Endothelial cell of umbilical vein (primary cell): ENCODE results near the gene CTR9. TPM values are rescaled to one million over a fixed set of nuclear protein-coding genes. Genes with fewer than 3 reads are reported as not detected.

Experiments used
- BruUV-seq: library from RNA; stranded (reverse); fragments of 400-500 nt; replicated peaks from 2 replicates; lab custom pipeline; 2021; lab: Mats Ljungman, UMichigan
- CTCF ChIA-PET: fragments of 300-600, 350-600 bp; sonication (Branson Sonifier 250); formaldehyde crosslinking; loops from one replicate; lab custom pipeline; 2021; ENCODE audit warnings: antibody characterized with exemption, inconsistent platforms; lab: Charles Lee
- POLR2A ChIA-PET: fragments of 300-600, 350-600 bp; sonication (Branson Sonifier 250); formaldehyde crosslinking; loops from one replicate; lab custom pipeline; 2021; ENCODE audit warnings: antibody characterized with exemption, inconsistent platforms; lab: Charles Lee
- DNase-seq: peaks from one replicate; pipeline ENCODE4 v3.0.0-alpha.2; 2011; ENCODE audit warnings: low read depth, low spot score
- FAIRE-seq: peaks from 2 replicates; lab custom pipeline; 2011; peaks lifted over from hg19 to GRCh38; lab: Jason Lieb, UNC
- H2AFZ ChIP-seq: 2 replicates; pipeline ENCODE4 v1.6.0; 2012; ENCODE audit warnings: low read depth, low read length, control low read depth, inconsistent platforms
- H3K27ac ChIP-seq: 2 replicates; pipeline ENCODE4 v1.5.1; 2011; ENCODE audit warnings: low read depth, mild to moderate bottlenecking, control low read depth, low read length, moderate library complexity; ENCODE audit not compliant: insufficient read depth
- H3K27me3 ChIP-seq, 2 experiments: 2 replicates each; pipeline versions ENCODE4 v1.6.0 to v1.6.1; 2011; ENCODE audit warnings: low read length in 2 of 2, mixed read lengths in 1 of 2; ENCODE audit not compliant: control insufficient read depth in 2 of 2, insufficient read depth in 2 of 2
- H3K36me3 ChIP-seq, 2 experiments: 2 replicates in 1 of 2; 3 replicates in 1 of 2; pipeline ENCODE4 v1.5.1; 2011; ENCODE audit warnings: low read length in 2 of 2, mild to moderate bottlenecking in 1 of 2, moderate library complexity in 1 of 2; ENCODE audit not compliant: control insufficient read depth in 2 of 2, insufficient read depth in 2 of 2; ENCODE audit errors: extremely low read depth in 1 of 2
- H3K4me1 ChIP-seq: 3 replicates; pipeline ENCODE4 v1.5.1; 2011; ENCODE audit warnings: mild to moderate bottlenecking, low read length; ENCODE audit not compliant: control insufficient read depth, insufficient read depth; ENCODE audit errors: extremely low read depth
- H3K4me2 ChIP-seq: 2 replicates; pipeline ENCODE4 v1.6.1; 2011; ENCODE audit warnings: low read length, control low read depth, mixed read lengths; ENCODE audit not compliant: insufficient read depth
- H3K4me3 ChIP-seq, 3 experiments: fragments of 200-600 bp in 1 of 3; sonication (generic), shearing (Covaris generic) in 1 of 3; replicated peaks in 1 of 3; 2 replicates each; pipeline ENCODE4 v1.5.1; 2011 to 2016; ENCODE audit warnings: control low read depth in 3 of 3, low read length in 3 of 3, mild to moderate bottlenecking in 2 of 3, inconsistent platforms in 1 of 3, low read depth in 1 of 3, moderate library complexity in 1 of 3; ENCODE audit not compliant: insufficient read depth in 1 of 3
- H3K79me2 ChIP-seq: 2 replicates; pipeline ENCODE4 v1.6.0; 2012; ENCODE audit warnings: low read length, inconsistent platforms; ENCODE audit not compliant: control insufficient read depth, insufficient read depth
- H3K9ac ChIP-seq: replicated peaks from 2 replicates; pipeline ENCODE3; 2011; ENCODE audit warnings: low read length, control low read depth; ENCODE audit not compliant: insufficient read depth; ENCODE audit errors: extremely low read depth
- H3K9me1 ChIP-seq: replicated peaks from 3 replicates; pipeline ENCODE4 v1.6.0; 2011; ENCODE audit warnings: mild to moderate bottlenecking, low read length; ENCODE audit not compliant: control insufficient read depth, insufficient read depth; ENCODE audit errors: extremely low read depth
- H3K9me3 ChIP-seq: replicated peaks from 2 replicates; pipeline ENCODE4 v1.5.1; 2012; ENCODE audit warnings: low read length, inconsistent platforms; ENCODE audit not compliant: control insufficient read depth, insufficient read depth
- H4K20me1 ChIP-seq: replicated peaks from 2 replicates; pipeline ENCODE3; 2011; ENCODE audit warnings: mild to moderate bottlenecking, low read length; ENCODE audit not compliant: control insufficient read depth, insufficient read depth; ENCODE audit errors: extremely low read depth
- CTCF ChIP-seq, 2 donors: IDR thresholded peaks; 1 replicate in 1 of 2; 2 replicates in 1 of 2; pipeline ENCODE4 v1.5.1; 2011; ENCODE audit warnings: low read length in 2 of 2, mild to moderate bottlenecking in 2 of 2, moderate library complexity in 2 of 2, control low read depth in 1 of 2, inconsistent platforms in 1 of 2, low read depth in 1 of 2; ENCODE audit not compliant: insufficient read depth in 1 of 2; ENCODE audit errors: extremely low read depth in 1 of 2
- EZH2 ChIP-seq: IDR thresholded peaks from 2 replicates; pipeline ENCODE4 v1.6.1; 2012; ENCODE audit warnings: borderline replicate concordance, low read depth, mild to moderate bottlenecking, moderate library complexity, low read length, inconsistent platforms; ENCODE audit not compliant: severe bottlenecking
- FOS ChIP-seq: IDR thresholded peaks from 2 replicates; pipeline ENCODE4 v1.6.1; 2011; ENCODE audit warnings: mild to moderate bottlenecking, low read length, moderate library complexity, borderline replicate concordance; ENCODE audit not compliant: insufficient read depth
- GATA2 ChIP-seq: IDR thresholded peaks from 2 replicates; pipeline ENCODE4 v1.7.0; 2011; ENCODE audit warnings: low read depth, mild to moderate bottlenecking, moderate library complexity, mixed read lengths, low read length; ENCODE audit not compliant: insufficient read length, insufficient read depth
- JUN ChIP-seq: IDR thresholded peaks from 2 replicates; pipeline ENCODE4 v1.6.1; 2011; ENCODE audit warnings: borderline replicate concordance, low read depth; ENCODE audit not compliant: insufficient read length, insufficient read depth
- MAX ChIP-seq: IDR thresholded peaks from 2 replicates; pipeline ENCODE4 v1.6.1; 2011; ENCODE audit not compliant: insufficient read depth, insufficient read length
- MYC ChIP-seq: IDR thresholded peaks from one replicate; pipeline ENCODE4 v1.6.1; 2011; ENCODE audit warnings: mild to moderate bottlenecking, low read depth, low read length
- POLR2A ChIP-seq: IDR thresholded peaks from 2 replicates; pipeline ENCODE4 v1.6.1; 2012; ENCODE audit warnings: low read depth, mild to moderate bottlenecking, control low read depth, low read length
- POLR2AphosphoS5 ChIP-seq: IDR thresholded peaks from 2 replicates; pipeline ENCODE4 v1.6.1; 2012; ENCODE audit warnings: low read depth, mild to moderate bottlenecking, control low read depth, low read length, moderate library complexity; ENCODE audit not compliant: insufficient read depth
- dilution Hi-C: fragments of 300-500 bp; cut with MboI; formaldehyde crosslinking; loops from one replicate; pipeline ENCODE4 v1.15.0; 2019; ENCODE audit warnings: low sequenced_read_pairs; ENCODE audit not compliant: extremely low pct_ligation_motif_present
- intact Hi-C: fragments of 100-400 bp; cut with micrococcal nuclease; formaldehyde crosslinking; loops from one replicate; pipeline ENCODE4 v1.10.0; 2022
- polyA plus RNA-seq, 4 experiments: library from polyadenylated mRNA; depleted of rRNA in 3 of 4; stranded (reverse) in 3 of 4; unstranded in 1 of 4; fragments of >200 nt; gene quantifications; 2 replicates each; pipeline versions ENCODE4 v1.2.1 to v1.2.3, GENCODE V29; 2011 to 2012; ENCODE audit warnings: missing spikeins in 1 of 4
- total RNA-seq: library from RNA; stranded (reverse); gene quantifications from 2 replicates; pipeline ENCODE4 v1.2.3, GENCODE V29; 2021

Gene CTR9
- total and polyA plus RNA-seq, 2 donors (not counting 3 experiments of a cell fraction or from before 2014, with no cell fraction given), result 7.5 to 33.2 TPM

GRCh38 chr11:10751581-10751940 lies 515 bp downstream of the CTR9 start:
- peak overlapping the region; percentile 84 for H2AFZ ChIP-seq
- POLR2A ChIA-PET, result interaction anchor here (0.8 kb wide), 1 partner anchor 426 kb away, joined by 3 read pairs; no protein-coding TSS in a partner anchor
- H3K9me3 ChIP-seq, result no peaks in the 10 kb centered on the region
- peaks cover 0 to 12% of the 10 kb centered on the region in 2 experiments for H3K36me3 ChIP-seq
- peak overlapping the region; percentile 98 for H3K4me2 ChIP-seq
- H3K9ac ChIP-seq, result peak overlapping the region; percentile 90
- peak overlapping the region; percentile 59 for H3K27ac ChIP-seq
- H3K4me1 ChIP-seq, result peaks cover 13% of the 10 kb centered on the region
- H3K9me1 ChIP-seq, result no peaks in the 10 kb centered on the region
- CTCF ChIA-PET, result interaction anchor here (1.0 to 1.3 kb wide), 2 partner anchors 12 to 19 kb away, joined by 5 read pairs; no protein-coding TSS in a partner anchor
- H4K20me1 ChIP-seq, result peaks cover 3% of the 10 kb centered on the region
- intact Hi-C loops (no loop called here), dilution Hi-C loops (no loop called here)
- peaks cover 19% of the 10 kb centered on the region for H3K79me2 ChIP-seq
- no peak for TF ChIP-seq POLR2A
- no peak for TF ChIP-seq MAX
- no peak for TF ChIP-seq POLR2AphosphoS5
- no peak for TF ChIP-seq CTCF (IDR thresholded peaks at IDR 0.05; ENCODE audit: extremely low read depth in 1 of 2, insufficient read depth in 1 of 2, low read depth in 1 of 2, low read length in 2 of 2)
- no peak for TF ChIP-seq MYC
- no peak for TF ChIP-seq EZH2
- TF ChIP-seq FOS, result no peak
- TF ChIP-seq JUN, result no peak
- no peak for TF ChIP-seq GATA2
- FAIRE-seq (no peak), DNase-seq (no peak)
- BruUV-seq, result TSS peak; percentile 35
- peak overlapping the region; percentile 79 to 99 (median 92) for H3K4me3 ChIP-seq
- H3K27me3 ChIP-seq, result no peaks in the 10 kb centered on the region
